Cardiac muscle cell (in vitro differentiated cells and primary cell): ENCODE data around the gene ADAMTS12. TPM values are rescaled to one million over a fixed set of nuclear protein-coding genes. Genes with fewer than 3 reads are reported as not detected.
A peak's percentile ranks its signal among the peaks of the same experiment; 100 is the strongest.

Experiments used
- DNase-seq, 2 donors: peaks; one replicate each; pipeline versions ENCODE4 v3.0.0 to v3.0.0-alpha.2; 2010 to 2017; ENCODE audit warnings: low read depth in 1 of 2, low spot score in 1 of 2
- H3K27ac ChIP-seq: fragments of 200-600 bp; sonication (generic); 2 replicates; pipeline ENCODE4 v1.5.1; 2016
- H3K27me3 ChIP-seq: fragments of 200-600 bp; sonication (generic); 2 replicates; pipeline ENCODE4 v1.6.0; 2016; ENCODE audit warnings: control low read depth
- H3K36me3 ChIP-seq: fragments of 200-600 bp; sonication (generic); 2 replicates; pipeline ENCODE4 v1.5.1; 2016; ENCODE audit warnings: control low read depth
- H3K4me1 ChIP-seq: fragments of 200-600 bp; sonication (generic); 2 replicates; pipeline ENCODE4 v1.8.1; 2017; ENCODE audit warnings: low read depth, mild to moderate bottlenecking, mixed run types
- H3K4me3 ChIP-seq: fragments of 200-600 bp; sonication (generic); 2 replicates; pipeline ENCODE4 v1.5.1; 2016; ENCODE audit warnings: mild to moderate bottlenecking
- H3K9me3 ChIP-seq: fragments of 200-600 bp; sonication (generic); 2 replicates; pipeline ENCODE4 v1.5.1; 2017; ENCODE audit warnings: low read depth, mild to moderate bottlenecking, control low read depth
- CTCF ChIP-seq: IDR thresholded peaks from 2 replicates; pipeline ENCODE4 v1.5.1; 2012; ENCODE audit warnings: low read depth, mild to moderate bottlenecking, low read length
- polyA plus RNA-seq: library from polyadenylated mRNA; unstranded; fragments of >200 nt; fragmentation: Nextera tagmentation; extraction: Ambion mirVana; gene quantifications from 2 replicates; pipeline ENCODE4 v1.2.1, GENCODE V29; 2016
- total RNA-seq: library from RNA; depleted of rRNA; stranded (reverse); fragments of >200 nt; gene quantifications from 2 replicates; pipeline ENCODE4 v1.2.3, GENCODE V29; 2016

ADAMTS12 gene
- total and polyA plus RNA-seq, 2 experiments from 2014 or later, result 29.3 to 48.4 TPM

GRCh38 chr5:33833237-33833575 is 58.6 kb downstream of the ADAMTS12 start:
- no peak for DNase-seq
- Histone ChIP-seq H3K27me3 (no peaks in the 10 kb centered on the region), H3K27ac (no peak overlapping the region), H3K9me3 (no peaks in the 10 kb centered on the region), H3K4me3 (no peak overlapping the region), H3K4me1 (no peaks in the 10 kb centered on the region), H3K36me3 (no peaks in the 10 kb centered on the region)
- TF ChIP-seq CTCF, result no peak

GRCh38 chr5:33832404-33833236 is 59.2 kb downstream of the ADAMTS12 start:
- TF ChIP-seq CTCF, result no peak
- Histone ChIP-seq H3K27ac (no peak overlapping the region), H3K36me3 (no peaks in the 10 kb centered on the region), H3K27me3 (no peaks in the 10 kb centered on the region), H3K9me3 (no peaks in the 10 kb centered on the region), H3K4me3 (no peak overlapping the region), H3K4me1 (no peaks in the 10 kb centered on the region)
- peak in 1 of 2 donors; percentile 49 for DNase-seq

DNA sequence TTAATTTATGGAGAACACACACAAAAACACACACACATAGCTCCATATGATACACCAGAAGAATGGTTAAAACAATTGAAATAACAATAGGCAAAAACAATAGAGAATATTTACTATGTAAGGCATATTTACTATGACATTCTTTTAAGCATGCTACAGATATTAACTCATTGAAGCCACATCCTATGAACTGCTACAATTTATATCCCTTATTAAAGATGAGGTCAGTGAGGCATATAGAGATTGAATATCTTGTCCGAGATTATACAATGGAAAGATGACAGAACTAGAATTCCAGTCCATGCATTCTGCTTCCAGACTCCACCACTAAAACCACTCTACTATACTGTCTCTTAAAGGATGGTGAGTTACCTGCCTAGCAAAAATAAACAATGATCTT is 60.7 kb downstream of the ADAMTS12 start:
- no peak for DNase-seq
- no peak overlapping the region for H3K4me3 ChIP-seq
- no peaks in the 10 kb centered on the region for H3K9me3 ChIP-seq
- H3K4me1 ChIP-seq, result no peaks in the 10 kb centered on the region
- no peak for TF ChIP-seq CTCF
- no peak overlapping the region for H3K27ac ChIP-seq
- H3K36me3 ChIP-seq, result no peaks in the 10 kb centered on the region
- H3K27me3 ChIP-seq, result no peaks in the 10 kb centered on the region

GRCh38 chr5:33829430-33829829 is 62.4 kb downstream of the ADAMTS12 start:
- TF ChIP-seq CTCF, result no peak
- no peak overlapping the region for H3K27ac ChIP-seq
- DNase-seq, result no peak
- no peaks in the 10 kb centered on the region for H3K27me3 ChIP-seq
- H3K4me3 ChIP-seq, result no peak overlapping the region
- no peaks in the 10 kb centered on the region for H3K36me3 ChIP-seq
- no peaks in the 10 kb centered on the region for H3K4me1 ChIP-seq
- no peaks in the 10 kb centered on the region for H3K9me3 ChIP-seq

DNA sequence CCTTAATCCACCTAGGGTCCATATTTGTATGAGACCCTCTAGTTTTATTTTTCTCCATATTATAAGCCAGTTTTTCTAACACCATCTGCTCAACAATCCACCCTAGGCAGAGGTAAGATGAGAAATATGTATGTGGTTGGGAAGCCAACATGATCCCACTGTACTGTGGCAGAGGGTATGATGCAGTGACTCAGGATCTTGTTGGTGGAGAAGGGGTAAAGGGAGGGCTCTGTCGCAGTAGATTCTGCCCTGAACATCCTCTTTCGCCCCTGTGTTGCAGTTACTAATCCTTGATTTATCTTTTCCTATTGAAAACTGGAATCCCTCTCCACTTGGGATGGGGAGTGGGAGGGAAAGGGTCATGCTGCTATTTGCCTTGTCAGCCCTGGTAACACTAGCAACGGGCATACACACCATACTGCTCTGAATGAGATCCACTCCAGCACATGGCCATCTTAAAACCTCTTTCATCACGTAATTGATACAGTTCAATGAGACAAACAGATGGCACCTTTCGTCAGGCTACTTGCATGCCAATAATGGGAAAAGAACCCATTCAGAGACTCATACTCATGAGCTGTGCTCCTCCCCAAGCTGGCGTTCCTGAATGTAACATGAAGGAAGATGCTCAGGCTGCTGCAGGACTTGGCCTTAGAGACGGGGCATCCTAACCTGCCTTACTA is 63.0 kb downstream of the ADAMTS12 start:
- Histone ChIP-seq H3K4me1 (no peaks in the 10 kb centered on the region), H3K9me3 (no peaks in the 10 kb centered on the region), H3K27ac (no peak overlapping the region), H3K4me3 (no peak overlapping the region), H3K27me3 (no peaks in the 10 kb centered on the region), H3K36me3 (no peaks in the 10 kb centered on the region)
- DNase-seq, result no peak
- TF ChIP-seq CTCF, result no peak
